Astrocyte (in vitro differentiated cells and primary cell): ENCODE data around the gene CD53. TPM values are rescaled to one million over a fixed set of nuclear protein-coding genes. Genes with fewer than 3 reads are reported as not detected.

ENCODE experiments used
- DNase-seq: peaks from one replicate; pipeline ENCODE4 v3.0.0-alpha.2; 2010; ENCODE audit warnings: low read depth
- FAIRE-seq: peaks from 2 replicates; lab custom pipeline; 2011; peaks lifted over from hg19 to GRCh38; lab: Jason Lieb, UNC
- H2AFZ ChIP-seq: 2 replicates; pipeline ENCODE4 v1.6.0; 2012; ENCODE audit warnings: low read depth, low read length, inconsistent platforms
- H3K27ac ChIP-seq: 2 replicates; pipeline ENCODE4 v1.5.1; 2011; ENCODE audit warnings: low read depth, low read length, inconsistent platforms
- H3K27me3 ChIP-seq: 2 replicates; pipeline ENCODE4 v1.6.0; 2011; ENCODE audit warnings: low read length, inconsistent platforms; ENCODE audit not compliant: insufficient read depth
- H3K36me3 ChIP-seq: 2 replicates; pipeline ENCODE4 v1.5.1; 2011; ENCODE audit warnings: low read length, inconsistent platforms; ENCODE audit not compliant: insufficient read depth
- H3K4me1 ChIP-seq: 2 replicates; pipeline ENCODE4 v1.5.1; 2011; ENCODE audit warnings: low read length, inconsistent platforms; ENCODE audit not compliant: insufficient read depth
- H3K4me2 ChIP-seq: 2 replicates; pipeline ENCODE4 v1.6.0; 2012; ENCODE audit warnings: low read length, inconsistent platforms
- H3K4me3 ChIP-seq: 2 replicates; pipeline ENCODE4 v1.5.1; 2011; ENCODE audit warnings: low read depth, mild to moderate bottlenecking, low read length, inconsistent platforms; ENCODE audit not compliant: insufficient read depth
- H3K79me2 ChIP-seq: 2 replicates; pipeline ENCODE4 v1.6.0; 2012; ENCODE audit warnings: mild to moderate bottlenecking, low read length, inconsistent platforms; ENCODE audit not compliant: insufficient read depth
- H3K9ac ChIP-seq: 2 replicates; pipeline ENCODE4 v1.6.0; 2012; ENCODE audit warnings: mild to moderate bottlenecking, low read length, inconsistent platforms
- H3K9me3 ChIP-seq: 2 replicates; pipeline ENCODE4 v1.5.1; 2012; ENCODE audit warnings: low read depth, mild to moderate bottlenecking, low read length, inconsistent platforms; ENCODE audit not compliant: insufficient read depth
- H4K20me1 ChIP-seq: 2 replicates; pipeline ENCODE4 v1.6.0; 2012; ENCODE audit warnings: low read length, inconsistent platforms; ENCODE audit not compliant: insufficient read depth
- H3K27ac Mint-ChIP-seq: one replicate; pipeline ENCODE4 v1.8.0; 2021; ENCODE audit warnings: mild to moderate bottlenecking, mixed read lengths; ENCODE audit not compliant: unreplicated experiment
- H3K27me3 Mint-ChIP-seq: one replicate; pipeline ENCODE4 v1.8.0; 2021; ENCODE audit warnings: low read depth, mixed read lengths; ENCODE audit not compliant: unreplicated experiment
- H3K36me3 Mint-ChIP-seq: one replicate; pipeline ENCODE4 v1.8.0; 2021; ENCODE audit warnings: low read depth, mixed read lengths; ENCODE audit not compliant: unreplicated experiment
- H3K4me1 Mint-ChIP-seq: one replicate; pipeline ENCODE4 v1.8.0; 2021; ENCODE audit warnings: low read depth, mixed read lengths; ENCODE audit not compliant: unreplicated experiment
- H3K4me3 Mint-ChIP-seq: one replicate; pipeline ENCODE4 v1.8.0; 2021; ENCODE audit warnings: mild to moderate bottlenecking, moderate library complexity, mixed read lengths; ENCODE audit not compliant: unreplicated experiment
- H3K9me3 Mint-ChIP-seq: one replicate; pipeline ENCODE4 v1.8.0; 2021; ENCODE audit warnings: mild to moderate bottlenecking, mixed read lengths; ENCODE audit not compliant: unreplicated experiment
- EZH2 ChIP-seq: IDR thresholded peaks from 2 replicates; pipeline ENCODE4 v1.6.1; 2012; ENCODE audit warnings: mild to moderate bottlenecking, low read length, inconsistent platforms; ENCODE audit not compliant: insufficient read depth
- total RNA-seq: library from RNA; stranded (reverse); gene quantifications from 2 replicates; pipeline ENCODE4 v1.2.1, GENCODE V29; 2021
- TF ChIP-seq, protein P1 (sequence below): IDR thresholded peaks from 2 replicates; pipeline ENCODE4 v1.5.1; 2011; ENCODE audit warnings: low read depth, mild to moderate bottlenecking, inconsistent platforms, low read length, moderate library complexity; ENCODE audit not compliant: insufficient read depth

CD53 gene
- total RNA-seq, 1 donor from 2014 or later: not detected

- Histone ChIP-seq H4K20me1 (no peaks in the 10 kb centered on the region), H3K4me1 (no peaks in the 10 kb centered on the region), H3K4me3 (no peak overlapping the region), H3K27me3 (no peaks in the 10 kb centered on the region), H3K79me2 (no peaks in the 10 kb centered on the region), H3K9me3 (peaks cover 5% of the 10 kb centered on the region), H3K9ac (no peak overlapping the region), H3K4me2 (no peak overlapping the region), H3K36me3 (no peaks in the 10 kb centered on the region), H3K27ac (no peak overlapping the region), H2AFZ (no peak overlapping the region)
- Mint-ChIP-seq H3K4me3 (no peak overlapping the region), H3K36me3 (no peaks in the 10 kb centered on the region), H3K27me3 (no peaks in the 10 kb centered on the region), H3K27ac (no peak overlapping the region), H3K4me1 (no peaks in the 10 kb centered on the region), H3K9me3 (no peaks in the 10 kb centered on the region)
- no peak for TF ChIP-seq EZH2
- TF ChIP-seq, protein P1, sequence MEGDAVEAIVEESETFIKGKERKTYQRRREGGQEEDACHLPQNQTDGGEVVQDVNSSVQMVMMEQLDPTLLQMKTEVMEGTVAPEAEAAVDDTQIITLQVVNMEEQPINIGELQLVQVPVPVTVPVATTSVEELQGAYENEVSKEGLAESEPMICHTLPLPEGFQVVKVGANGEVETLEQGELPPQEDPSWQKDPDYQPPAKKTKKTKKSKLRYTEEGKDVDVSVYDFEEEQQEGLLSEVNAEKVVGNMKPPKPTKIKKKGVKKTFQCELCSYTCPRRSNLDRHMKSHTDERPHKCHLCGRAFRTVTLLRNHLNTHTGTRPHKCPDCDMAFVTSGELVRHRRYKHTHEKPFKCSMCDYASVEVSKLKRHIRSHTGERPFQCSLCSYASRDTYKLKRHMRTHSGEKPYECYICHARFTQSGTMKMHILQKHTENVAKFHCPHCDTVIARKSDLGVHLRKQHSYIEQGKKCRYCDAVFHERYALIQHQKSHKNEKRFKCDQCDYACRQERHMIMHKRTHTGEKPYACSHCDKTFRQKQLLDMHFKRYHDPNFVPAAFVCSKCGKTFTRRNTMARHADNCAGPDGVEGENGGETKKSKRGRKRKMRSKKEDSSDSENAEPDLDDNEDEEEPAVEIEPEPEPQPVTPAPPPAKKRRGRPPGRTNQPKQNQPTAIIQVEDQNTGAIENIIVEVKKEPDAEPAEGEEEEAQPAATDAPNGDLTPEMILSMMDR: no peak
- FAIRE-seq (no peak), DNase-seq (no peak)
Observed at GRCh38 chr1:110873856-110874255, 908 bp downstream of the CD53 start.

DNA sequence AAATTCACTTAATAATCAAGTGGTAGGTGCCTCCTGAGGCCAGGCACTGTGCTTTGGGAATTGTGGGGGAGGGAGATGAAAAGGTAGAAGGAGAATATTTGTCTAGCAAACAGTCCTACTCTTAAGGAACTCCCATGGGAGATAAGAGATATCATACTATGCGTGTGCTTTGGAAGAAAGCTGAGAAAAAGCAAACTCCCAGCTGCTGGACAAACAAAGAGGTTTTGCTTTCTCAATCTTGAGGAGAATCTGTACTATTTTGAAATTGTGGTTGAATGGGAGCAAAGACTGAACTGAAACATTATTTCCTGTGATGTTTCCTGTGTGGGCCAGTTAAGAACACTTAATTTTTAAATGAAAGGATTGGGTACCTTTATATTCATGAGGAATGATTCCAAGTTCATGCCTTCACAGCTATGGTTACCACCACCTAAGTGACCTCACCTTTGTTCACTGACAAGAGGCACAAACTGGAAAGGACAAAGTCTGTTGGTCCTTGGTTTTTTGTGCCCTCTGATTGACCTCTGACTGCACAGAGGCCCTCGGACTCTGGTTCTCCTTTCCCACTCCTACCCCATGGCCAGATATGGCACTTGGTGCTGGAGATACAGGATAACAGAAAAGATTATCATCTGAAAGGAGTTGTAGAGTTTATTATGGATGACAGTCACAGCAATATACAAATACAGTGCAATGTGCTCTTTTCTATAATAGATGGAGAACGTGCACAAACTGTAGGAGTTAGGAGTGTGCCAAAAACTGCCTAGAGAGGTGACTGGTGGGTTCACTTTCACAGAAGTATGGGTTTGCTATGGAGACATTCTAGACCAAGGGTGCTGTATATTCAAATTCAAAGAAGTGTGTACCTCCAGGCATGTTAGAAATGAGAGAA lies 1.6 kb downstream of the CD53 start:
- no peaks in the 10 kb centered on the region for H3K27me3 ChIP-seq
- H2AFZ ChIP-seq: no peak overlapping the region
- H3K4me2 ChIP-seq: no peak overlapping the region
- Mint-ChIP-seq H3K4me3 (no peak overlapping the region), H3K27me3 (no peaks in the 10 kb centered on the region), H3K27ac (no peak overlapping the region), H3K36me3 (no peaks in the 10 kb centered on the region), H3K9me3 (no peaks in the 10 kb centered on the region), H3K4me1 (no peaks in the 10 kb centered on the region)
- H3K79me2 ChIP-seq: no peaks in the 10 kb centered on the region
- H3K4me1 ChIP-seq: no peaks in the 10 kb centered on the region
- TF ChIP-seq, protein P1: no peak
- TF ChIP-seq EZH2: no peak
- H3K36me3 ChIP-seq: no peaks in the 10 kb centered on the region
- DNase-seq (no peak), FAIRE-seq (no peak)
- no peaks in the 10 kb centered on the region for H4K20me1 ChIP-seq
- H3K27ac ChIP-seq: no peak overlapping the region
- no peak overlapping the region for H3K9ac ChIP-seq
- H3K9me3 ChIP-seq: peaks cover 5% of the 10 kb centered on the region
- no peak overlapping the region for H3K4me3 ChIP-seq

DNA sequence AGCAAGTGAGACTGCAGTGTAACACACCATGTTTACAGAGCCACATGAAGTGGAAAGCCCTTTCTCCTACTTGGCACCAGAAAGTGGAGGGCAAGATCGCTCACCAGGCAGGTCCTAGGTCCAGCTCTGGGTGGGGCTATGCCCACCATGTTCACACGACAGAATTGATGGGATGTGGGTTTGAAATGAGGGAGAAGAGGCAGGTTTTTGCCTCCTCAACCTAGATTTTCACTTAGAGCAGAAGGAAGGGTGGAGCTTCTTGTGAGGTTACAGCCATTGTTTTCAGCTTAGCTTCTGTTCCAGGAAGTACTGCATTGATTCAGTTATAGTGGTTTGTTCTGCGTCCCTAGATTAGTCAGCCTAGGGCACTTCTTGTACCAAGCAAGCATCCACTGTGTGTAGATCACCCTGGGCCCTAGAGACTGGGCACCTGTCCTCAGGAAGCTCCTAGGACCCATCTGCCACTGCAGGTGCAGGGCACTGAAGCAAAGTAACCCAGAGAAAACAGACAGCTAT lies 2.3 kb downstream of the CD53 start:
- H3K4me1 Mint-ChIP-seq: peaks cover 5% of the 10 kb centered on the region
- H3K9me3 Mint-ChIP-seq: peaks cover 2% of the 10 kb centered on the region
- Histone ChIP-seq H3K79me2 (no peaks in the 10 kb centered on the region), H3K9me3 (peaks cover 5% of the 10 kb centered on the region), H3K4me2 (no peak overlapping the region), H4K20me1 (no peaks in the 10 kb centered on the region), H2AFZ (no peak overlapping the region), H3K27ac (no peak overlapping the region), H3K27me3 (no peaks in the 10 kb centered on the region), H3K4me1 (no peaks in the 10 kb centered on the region), H3K4me3 (no peak overlapping the region), H3K9ac (no peak overlapping the region), H3K36me3 (no peaks in the 10 kb centered on the region)
- no peak overlapping the region for H3K4me3 Mint-ChIP-seq
- H3K27me3 Mint-ChIP-seq: no peaks in the 10 kb centered on the region
- no peak for DNase-seq
- no peak for FAIRE-seq
- peaks cover 2% of the 10 kb centered on the region for H3K36me3 Mint-ChIP-seq
- no peak overlapping the region for H3K27ac Mint-ChIP-seq
- TF ChIP-seq EZH2: no peak
- TF ChIP-seq, protein P1: no peak
